ENCODE results near the gene ARHGEF2.

DNA sequence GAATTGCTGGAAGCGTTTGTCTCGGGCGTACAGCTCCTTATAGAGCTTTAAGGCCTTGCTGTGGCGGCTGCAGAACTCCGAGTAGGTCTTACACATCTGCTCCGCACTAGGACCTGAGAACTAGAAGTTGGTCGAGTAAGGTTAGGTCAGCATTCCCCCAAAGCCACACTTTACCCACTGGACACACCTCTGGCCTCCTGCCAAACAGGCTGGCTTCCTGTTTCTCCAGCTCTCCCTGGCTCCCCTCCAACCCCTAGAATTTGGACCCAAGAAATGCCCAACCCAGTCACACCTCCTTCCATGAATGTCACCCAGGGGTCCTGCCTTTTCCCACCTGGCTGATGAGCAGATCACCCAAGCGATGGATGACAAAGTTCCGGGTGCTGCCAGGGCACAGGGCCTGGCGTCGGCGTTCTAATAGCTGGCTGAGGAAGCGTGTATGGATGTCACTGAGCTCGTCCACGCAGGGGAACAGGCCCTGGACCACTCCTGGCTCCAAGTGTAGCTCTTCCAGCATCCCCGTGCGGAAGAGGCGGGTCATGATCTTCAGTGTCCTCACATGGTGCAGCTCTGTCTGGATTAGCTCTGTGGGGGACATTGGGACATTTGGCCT lies 15.6 kb downstream of the ARHGEF2 start:
- no peak for TF ChIP-seq POLR2AphosphoS5 (IDR thresholded peaks at IDR 0.05; ENCODE audit: low read depth, low read length)
- TF ChIP-seq EZH2 (conservative IDR thresholded peaks at IDR 0.05; ENCODE audit: low read depth, low read length), result no peak
- TF ChIP-seq, protein P1, sequence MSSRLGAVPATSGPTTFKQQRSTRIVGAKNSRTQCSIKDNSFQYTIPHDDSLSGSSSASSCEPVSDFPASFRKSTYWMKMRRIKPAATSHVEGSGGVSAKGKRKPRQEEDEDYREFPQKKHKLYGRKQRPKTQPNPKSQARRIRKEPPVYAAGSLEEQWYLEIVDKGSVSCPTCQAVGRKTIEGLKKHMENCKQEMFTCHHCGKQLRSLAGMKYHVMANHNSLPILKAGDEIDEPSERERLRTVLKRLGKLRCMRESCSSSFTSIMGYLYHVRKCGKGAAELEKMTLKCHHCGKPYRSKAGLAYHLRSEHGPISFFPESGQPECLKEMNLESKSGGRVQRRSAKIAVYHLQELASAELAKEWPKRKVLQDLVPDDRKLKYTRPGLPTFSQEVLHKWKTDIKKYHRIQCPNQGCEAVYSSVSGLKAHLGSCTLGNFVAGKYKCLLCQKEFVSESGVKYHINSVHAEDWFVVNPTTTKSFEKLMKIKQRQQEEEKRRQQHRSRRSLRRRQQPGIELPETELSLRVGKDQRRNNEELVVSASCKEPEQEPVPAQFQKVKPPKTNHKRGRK (CRISPR knock-in tag; IDR thresholded peaks at IDR 0.05), result no peak
- TF ChIP-seq POLR2A (IDR thresholded peaks at IDR 0.05; ENCODE audit: insufficient read depth in 1 of 2, low read depth in 2 of 2, low read length in 2 of 2), result no peak
- no peak for TF ChIP-seq ZNF432 (CRISPR knock-in tag; IDR thresholded peaks at IDR 0.05; ENCODE audit: borderline replicate concordance)
- no peak for TF ChIP-seq SATB2 (CRISPR knock-in tag; IDR thresholded peaks at IDR 0.05)
- no peak for TF ChIP-seq EP300 (IDR thresholded peaks at IDR 0.05; ENCODE audit: low read depth in 2 of 2, low read length in 2 of 2)
- no peak for TF ChIP-seq EP300 (CRISPR knock-in tag; IDR thresholded peaks at IDR 0.05; ENCODE audit: borderline replicate concordance)
- TF ChIP-seq, protein P2, sequence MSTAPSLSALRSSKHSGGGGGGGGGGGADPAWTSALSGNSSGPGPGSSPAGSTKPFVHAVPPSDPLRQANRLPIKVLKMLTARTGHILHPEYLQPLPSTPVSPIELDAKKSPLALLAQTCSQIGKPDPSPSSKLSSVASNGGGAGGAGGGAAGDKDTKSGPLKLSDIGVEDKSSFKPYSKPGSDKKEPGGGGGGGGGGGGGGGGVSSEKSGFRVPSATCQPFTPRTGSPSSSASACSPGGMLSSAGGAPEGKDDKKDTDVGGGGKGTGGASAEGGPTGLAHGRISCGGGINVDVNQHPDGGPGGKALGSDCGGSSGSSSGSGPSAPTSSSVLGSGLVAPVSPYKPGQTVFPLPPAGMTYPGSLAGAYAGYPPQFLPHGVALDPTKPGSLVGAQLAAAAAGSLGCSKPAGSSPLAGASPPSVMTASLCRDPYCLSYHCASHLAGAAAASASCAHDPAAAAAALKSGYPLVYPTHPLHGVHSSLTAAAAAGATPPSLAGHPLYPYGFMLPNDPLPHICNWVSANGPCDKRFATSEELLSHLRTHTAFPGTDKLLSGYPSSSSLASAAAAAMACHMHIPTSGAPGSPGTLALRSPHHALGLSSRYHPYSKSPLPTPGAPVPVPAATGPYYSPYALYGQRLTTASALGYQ (CRISPR knock-in tag; IDR thresholded peaks at IDR 0.05), result no peak
- TF ChIP-seq DNMT1 (CRISPR knock-in tag; IDR thresholded peaks at IDR 0.05), result no peak
- TF ChIP-seq, protein P3, sequence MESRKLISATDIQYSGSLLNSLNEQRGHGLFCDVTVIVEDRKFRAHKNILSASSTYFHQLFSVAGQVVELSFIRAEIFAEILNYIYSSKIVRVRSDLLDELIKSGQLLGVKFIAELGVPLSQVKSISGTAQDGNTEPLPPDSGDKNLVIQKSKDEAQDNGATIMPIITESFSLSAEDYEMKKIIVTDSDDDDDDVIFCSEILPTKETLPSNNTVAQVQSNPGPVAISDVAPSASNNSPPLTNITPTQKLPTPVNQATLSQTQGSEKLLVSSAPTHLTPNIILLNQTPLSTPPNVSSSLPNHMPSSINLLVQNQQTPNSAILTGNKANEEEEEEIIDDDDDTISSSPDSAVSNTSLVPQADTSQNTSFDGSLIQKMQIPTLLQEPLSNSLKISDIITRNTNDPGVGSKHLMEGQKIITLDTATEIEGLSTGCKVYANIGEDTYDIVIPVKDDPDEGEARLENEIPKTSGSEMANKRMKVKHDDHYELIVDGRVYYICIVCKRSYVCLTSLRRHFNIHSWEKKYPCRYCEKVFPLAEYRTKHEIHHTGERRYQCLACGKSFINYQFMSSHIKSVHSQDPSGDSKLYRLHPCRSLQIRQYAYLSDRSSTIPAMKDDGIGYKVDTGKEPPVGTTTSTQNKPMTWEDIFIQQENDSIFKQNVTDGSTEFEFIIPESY (CRISPR knock-in tag; IDR thresholded peaks at IDR 0.05), result no peak

Data from HepG2 (cell line).